Islet precursor cell (in vitro differentiated cells): ENCODE measurements around the gene LAMB2.

Source experiments
- DNase-seq: peaks from one replicate; pipeline ENCODE4 v3.0.0-alpha.2; 2018

LAMB2 gene

GRCh38 chr3:49132437-49133225, at the start of gene LAMB2:
LAMB2 (minus strand) TSS chr3:49133050; CDS start chr3:49132867, 183 bp downstream.
- peak; percentile 96 for DNase-seq

GRCh38 chr3:49181351-49181750, 48.5 kb upstream of the LAMB2 start:
- DNase-seq, result no peak

GRCh38 chr3:49180116-49180515, 47.3 kb upstream of the LAMB2 start:
- DNase-seq, result no peak

- no peak for DNase-seq
Observed at GRCh38 chr3:49177073-49177472, 44.2 kb upstream of the LAMB2 start.

GRCh38 chr3:49175530-49175929, 42.7 kb upstream of the LAMB2 start:
- DNase-seq, result no peak

GRCh38 chr3:49174397-49174985, 41.6 kb upstream of the LAMB2 start:
- no peak for DNase-seq

- DNase-seq, result no peak
Observed at GRCh38 chr3:49173792-49174170, 40.9 kb upstream of the LAMB2 start.

GRCh38 chr3:49173116-49173791, 40.4 kb upstream of the LAMB2 start:
- DNase-seq, result no peak

GRCh38 chr3:49172551-49173041, 39.7 kb upstream of the LAMB2 start:
- no peak for DNase-seq

- DNase-seq, result no peak
Observed at GRCh38 chr3:49171775-49172500, 39.1 kb upstream of the LAMB2 start.

- DNase-seq, result peak; percentile 96
Observed at GRCh38 chr3:49171119-49171774, 38.4 kb upstream of the LAMB2 start, which contains the start of gene KLHDC8B. KLHDC8B (plus strand) TSS chr3:49171598; CDS start chr3:49172770, 1,172 bp downstream.

GRCh38 chr3:49170744-49171118, 37.9 kb upstream of the LAMB2 start:
- no peak for DNase-seq

GRCh38 chr3:49166752-49167556, 34.1 kb upstream of the LAMB2 start:
- DNase-seq, result no peak

GRCh38 chr3:49165771-49166751, 33.2 kb upstream of the LAMB2 start, which contains the start of gene CCDC71:
CCDC71 (minus strand) TSS chr3:49166331; CDS start chr3:49164208, 2,123 bp downstream.
- peak; percentile 73 for DNase-seq

GRCh38 chr3:49164983-49165720, 32.3 kb upstream of the LAMB2 start:
- DNase-seq, result no peak

GRCh38 chr3:49163609-49164008, 30.8 kb upstream of the LAMB2 start:
- no peak for DNase-seq

GRCh38 chr3:49162751-49163419, 30.0 kb upstream of the LAMB2 start:
- no peak for DNase-seq

GRCh38 chr3:49161808-49162530, 29.1 kb upstream of the LAMB2 start:
- DNase-seq, result no peak
